GM12891 (cell line): ENCODE measurements around the gene RNASEH2A.
"Not testable (repeated sequence)": the region's sequence is repeated elsewhere in the genome, so short reads cannot be mapped to it uniquely, and the experiment has no call there.

Experiments used
- DNase-seq: peaks from one replicate; pipeline ENCODE4 v3.0.0; 2011; ENCODE audit warnings: low spot score; ENCODE audit not compliant: insufficient read length
- FAIRE-seq: peaks from 2 replicates; lab custom pipeline; 2011; peaks lifted over from hg19 to GRCh38; lab: Jason Lieb, UNC
- PAX5 ChIP-seq: IDR thresholded peaks from 2 replicates; pipeline ENCODE4 v1.6.1; 2011; ENCODE audit warnings: low read length, moderate library complexity, mild to moderate bottlenecking; ENCODE audit not compliant: insufficient read depth, severe bottlenecking
- POLR2A ChIP-seq: IDR thresholded peaks from 2 replicates; pipeline ENCODE4 v1.6.1; 2011; ENCODE audit warnings: low read depth, low read length, control low read depth
- POLR2AphosphoS5 ChIP-seq: IDR thresholded peaks from 2 replicates; pipeline ENCODE4 v1.6.1; 2011; ENCODE audit warnings: low read depth, low read length, control low read depth
- POU2F2 ChIP-seq: IDR thresholded peaks from 2 replicates; pipeline ENCODE4 v1.6.1; 2011; ENCODE audit warnings: low read depth, mild to moderate bottlenecking, control low read depth, low read length, moderate library complexity
- SPI1 ChIP-seq: IDR thresholded peaks from 2 replicates; pipeline ENCODE4 v1.6.1; 2011; ENCODE audit warnings: low read depth, low read length, control low read depth
- TAF1 ChIP-seq: IDR thresholded peaks from 2 replicates; pipeline ENCODE4 v1.6.1; 2011; ENCODE audit warnings: low read depth, low read length, control low read depth

The RNASEH2A gene

DNA sequence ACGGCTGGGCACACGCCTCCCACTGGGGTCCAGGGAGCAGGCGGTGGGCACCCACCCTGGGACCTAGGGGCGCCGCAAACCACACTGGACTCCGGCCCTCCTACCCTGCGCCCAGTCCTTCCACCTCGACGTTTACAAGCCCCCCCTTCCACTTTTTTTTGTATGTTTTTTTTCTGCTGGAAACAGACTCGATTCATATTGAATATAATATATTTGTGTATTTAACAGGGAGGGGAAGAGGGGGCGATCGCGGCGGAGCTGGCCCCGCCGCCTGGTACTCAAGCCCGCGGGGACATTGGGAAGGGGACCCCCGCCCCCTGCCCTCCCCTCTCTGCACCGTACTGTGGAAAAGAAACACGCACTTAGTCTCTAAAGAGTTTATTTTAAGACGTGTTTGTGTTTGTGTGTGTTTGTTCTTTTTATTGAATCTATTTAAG lies 13.5 kb upstream of the RNASEH2A start:
- DNase-seq (no peak), FAIRE-seq (no peak)
- TF ChIP-seq POU2F2 (no peak), TAF1 (no peak), POLR2AphosphoS5 (no peak), PAX5 (no peak), SPI1 (no peak), POLR2A (no peak)

- peak; percentile 18; the same call in 1 of the 2 replicates for TF ChIP-seq TAF1
- TF ChIP-seq SPI1, result no peak
- peak; percentile 85; the same call in 1 of the 2 replicates for TF ChIP-seq POU2F2
- peak; percentile 94 for TF ChIP-seq POLR2AphosphoS5
- TF ChIP-seq POLR2A, result peak; percentile 85
- peak; percentile 10 for TF ChIP-seq PAX5
- peak; percentile 96 for FAIRE-seq
- DNase-seq, result peak; percentile 86
Observed at GRCh38 chr19:12793290-12794195, 12.8 kb upstream of the RNASEH2A start.

GRCh38 chr19:12794196-12794941 lies 12.0 kb upstream of the RNASEH2A start:
- no peak for FAIRE-seq
- peak; percentile 16; the same call in 1 of the 2 replicates for TF ChIP-seq SPI1
- TF ChIP-seq POLR2AphosphoS5, result no peak
- no peak for DNase-seq

GRCh38 chr19:12794971-12795381 lies 11.4 kb upstream of the RNASEH2A start:
- no peak for FAIRE-seq
- no peak for DNase-seq
- no peak for TF ChIP-seq SPI1
- TF ChIP-seq PAX5, result no peak
- no peak for TF ChIP-seq POLR2A
- no peak for TF ChIP-seq POU2F2
- no peak for TF ChIP-seq POLR2AphosphoS5
- TF ChIP-seq TAF1, result no peak

- TF ChIP-seq TAF1 (no peak), POU2F2 (0 out of 2 replicates have a peak, but pooled peaks have one; percentile 7)
- DNase-seq, result no peak
- peak; percentile 95 for FAIRE-seq
Observed at GRCh38 chr19:12796146-12797071, 10.0 kb upstream of the RNASEH2A start.

GRCh38 chr19:12797141-12797587 lies 9.2 kb upstream of the RNASEH2A start:
- FAIRE-seq, result no peak
- TF ChIP-seq POLR2AphosphoS5, result no peak
- no peak for TF ChIP-seq PAX5
- no peak for TF ChIP-seq SPI1
- no peak for TF ChIP-seq POU2F2
- no peak for TF ChIP-seq TAF1
- no peak for TF ChIP-seq POLR2A
- no peak for DNase-seq

DNA sequence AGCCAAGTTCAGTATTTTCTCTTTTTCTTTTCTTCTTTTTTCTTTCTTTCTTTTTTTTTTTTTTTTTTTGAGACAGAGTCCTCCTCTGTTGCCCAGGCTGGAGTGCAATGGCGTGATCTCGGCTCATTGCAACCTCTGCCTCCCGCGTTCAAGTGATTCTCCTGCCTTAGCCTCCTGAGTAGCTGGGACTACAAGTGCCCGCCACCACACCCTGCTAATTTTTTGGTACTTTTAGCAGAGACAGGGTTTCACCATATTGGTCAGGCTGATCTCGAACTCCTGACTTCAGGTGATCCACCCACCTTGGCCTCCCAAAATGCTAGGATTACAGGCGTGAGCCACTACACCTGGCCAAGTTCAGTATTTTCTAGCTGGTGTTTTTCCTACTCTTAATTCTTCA lies 8.8 kb upstream of the RNASEH2A start:
- FAIRE-seq, result not testable (repeated sequence)

GRCh38 chr19:12799742-12800465 lies 6.5 kb upstream of the RNASEH2A start:
- no peak for FAIRE-seq

More for the DNA sequence above, 8.8 kb upstream of the RNASEH2A start:
- not testable (repeated sequence) for DNase-seq

More at GRCh38 chr19:12799742-12800465, 6.5 kb upstream of the RNASEH2A start:
- DNase-seq, result no peak
- TF ChIP-seq SPI1 (no peak), POU2F2 (no peak), TAF1 (no peak), PAX5 (no peak), POLR2AphosphoS5 (no peak), POLR2A (no peak)
